DLD1 (cell line): ENCODE results near the gene POT1.

Experiments used
- in situ Hi-C: cut with HindIII; loops from 2 replicates; pipeline ENCODE4 v1.10.0; 2017; ENCODE audit warnings: low sequenced_read_pairs

Gene POT1

DNA sequence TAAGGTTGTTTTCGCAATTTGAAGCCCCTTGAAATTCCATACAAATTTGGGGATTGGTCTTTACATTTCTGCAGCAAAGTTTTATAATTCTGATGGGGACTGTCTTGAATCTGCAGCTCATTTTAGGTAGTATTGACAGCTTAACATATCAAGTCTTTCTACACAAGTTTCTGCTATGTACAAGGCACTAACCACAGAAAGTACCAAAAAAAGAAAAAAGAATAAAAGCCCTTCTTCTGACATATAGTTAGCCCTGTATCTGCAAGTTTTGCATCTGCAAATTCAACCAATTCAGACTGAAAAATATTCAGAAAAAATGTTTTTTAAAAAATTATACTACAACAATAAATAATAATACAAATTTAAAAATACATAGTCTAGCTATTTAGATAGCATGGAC lies 15.3 kb downstream of the POT1 start:
- in situ Hi-C loops = no loop called here

DNA sequence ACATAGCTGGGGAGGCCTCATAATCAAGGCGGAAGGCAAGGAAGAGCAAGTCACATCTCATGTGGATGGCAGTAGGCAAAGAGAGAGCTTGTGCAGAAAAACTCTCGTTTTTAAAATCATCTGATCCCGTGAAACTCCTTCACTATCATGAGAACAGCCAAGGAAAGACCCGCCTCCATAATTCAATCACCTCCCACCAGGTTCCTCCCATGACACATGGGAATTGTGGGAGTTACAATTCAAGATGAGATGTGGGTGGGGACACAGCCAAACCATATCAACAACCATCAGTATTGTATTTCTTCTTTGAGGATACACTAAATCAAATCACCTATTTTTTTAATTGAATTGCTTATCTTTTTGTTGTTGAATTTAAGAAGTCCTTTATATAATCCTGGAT lies 16.7 kb downstream of the POT1 start:
- in situ Hi-C loops = no loop called here

DNA sequence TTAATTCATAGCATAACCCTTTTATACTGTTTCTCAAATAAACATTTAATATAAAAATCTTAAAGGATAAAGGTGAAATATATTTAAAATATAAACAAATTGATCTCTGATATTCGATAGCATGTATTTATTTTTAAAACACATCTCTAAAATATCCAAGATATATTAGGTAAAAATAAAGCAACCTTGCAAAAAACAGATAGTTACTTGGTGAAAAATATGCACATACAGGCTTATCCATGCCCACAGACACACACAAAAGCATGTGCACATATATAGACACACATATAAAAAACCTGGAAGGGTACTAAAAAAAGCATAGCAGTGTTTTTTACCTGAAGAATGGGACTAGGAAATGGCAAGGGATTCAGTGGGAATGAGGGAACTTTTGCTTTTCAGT lies 19.8 kb downstream of the POT1 start:
- in situ Hi-C loops = no loop called here

DNA sequence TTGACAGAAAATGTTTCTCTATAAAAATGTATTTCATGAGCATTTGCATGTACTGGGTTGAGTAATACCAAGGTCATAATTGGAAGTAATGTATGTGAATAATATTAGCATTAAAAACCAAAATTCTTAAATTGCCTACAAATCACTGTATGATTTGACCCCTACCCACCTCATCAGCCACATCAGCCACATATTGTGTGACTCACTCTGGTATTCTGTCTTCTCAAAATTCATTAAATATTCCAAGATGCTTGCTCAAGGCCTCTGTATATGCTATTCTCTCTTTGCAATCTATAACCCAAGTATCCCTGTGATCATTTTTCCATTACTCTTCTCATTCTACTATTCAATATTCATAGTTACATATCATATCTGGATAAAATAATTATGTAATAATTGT lies 21.4 kb downstream of the POT1 start:
- in situ Hi-C loops = no loop called here

DNA sequence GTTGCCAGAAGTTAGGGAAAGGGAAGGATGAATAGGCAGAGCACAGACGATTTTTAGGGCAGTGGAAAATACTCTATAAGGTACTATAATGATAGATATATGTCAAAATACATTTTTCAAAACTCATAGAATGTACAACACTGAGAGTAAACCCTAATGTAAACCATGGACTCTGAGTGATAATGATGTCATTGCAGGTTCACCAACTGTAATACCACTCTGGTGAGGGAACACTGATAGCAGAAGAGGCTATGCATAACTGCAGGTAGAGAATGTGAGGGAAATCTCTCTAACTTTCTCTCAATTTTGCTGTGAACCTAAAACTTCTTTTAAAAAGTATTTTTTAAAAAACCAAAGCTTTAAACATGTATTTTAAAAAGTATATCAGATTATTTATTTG lies 22.1 kb downstream of the POT1 start:
- in situ Hi-C loops = no loop called here

DNA sequence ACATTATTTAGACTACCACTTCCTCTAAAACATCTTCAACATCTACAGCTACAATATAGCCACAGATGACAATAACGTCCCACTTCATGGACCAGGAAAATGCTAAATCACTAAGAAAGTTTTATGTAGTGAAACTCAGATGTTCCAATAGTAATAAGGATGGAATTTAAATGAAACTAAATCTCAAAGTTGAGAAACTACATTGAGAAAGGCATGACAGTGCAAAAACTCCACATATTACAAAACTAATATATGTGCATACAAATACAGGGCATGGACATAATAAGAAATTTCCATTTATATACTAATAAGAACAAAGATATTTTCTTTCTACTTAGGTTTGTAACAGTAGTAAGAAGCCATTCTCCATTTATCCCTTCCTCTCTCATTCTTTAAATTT lies 31.1 kb downstream of the POT1 start:
- in situ Hi-C loops = no loop called here

DNA sequence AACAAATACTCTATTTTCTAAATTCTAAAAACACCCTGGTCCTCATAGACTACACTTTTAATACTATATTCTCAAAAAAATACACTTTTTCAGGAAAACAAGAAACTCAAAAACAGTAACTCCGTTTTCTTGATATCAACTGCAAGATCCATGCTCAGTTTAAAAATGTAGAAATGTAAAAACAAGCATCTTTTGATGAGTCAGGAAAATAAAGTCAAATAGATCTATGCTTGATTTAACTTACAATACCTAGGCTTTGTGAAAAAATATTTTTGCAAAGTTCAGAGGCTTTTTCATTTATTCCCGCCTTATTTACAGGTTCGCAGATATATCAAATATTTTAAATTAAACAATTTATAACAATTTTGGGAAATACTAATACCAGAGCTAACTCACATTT lies 33.6 kb downstream of the POT1 start:
- in situ Hi-C loops = no loop called here

GRCh38 chr7:124893140-124893827 lies 36.3 kb downstream of the POT1 start:
- in situ Hi-C loops = no loop called here

- in situ Hi-C loops = no loop called here
Measured at GRCh38 chr7:124887247-124887646, 42.4 kb downstream of the POT1 start.

DNA sequence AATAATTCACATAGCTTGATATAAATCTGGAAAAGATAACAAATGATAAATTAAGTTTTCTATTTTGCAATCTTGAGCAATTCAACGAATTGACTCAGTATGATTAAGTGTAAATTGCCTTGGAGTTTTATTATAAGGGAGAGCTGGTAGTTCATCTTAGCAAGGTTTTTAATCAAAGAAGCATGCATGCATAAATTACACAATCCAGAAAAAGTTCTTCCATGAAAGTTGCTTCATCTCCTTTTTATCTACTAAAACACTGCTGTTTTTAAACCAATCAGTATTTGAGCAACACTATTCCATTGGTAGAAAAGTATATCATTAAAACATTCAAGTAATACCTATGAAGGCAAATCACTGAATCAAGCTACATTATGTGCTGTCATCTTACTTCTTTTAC lies 47.6 kb downstream of the POT1 start:
- in situ Hi-C loops = no loop called here

- in situ Hi-C loops = no loop called here
Measured at GRCh38 chr7:124879771-124880170, 49.9 kb downstream of the POT1 start.

DNA sequence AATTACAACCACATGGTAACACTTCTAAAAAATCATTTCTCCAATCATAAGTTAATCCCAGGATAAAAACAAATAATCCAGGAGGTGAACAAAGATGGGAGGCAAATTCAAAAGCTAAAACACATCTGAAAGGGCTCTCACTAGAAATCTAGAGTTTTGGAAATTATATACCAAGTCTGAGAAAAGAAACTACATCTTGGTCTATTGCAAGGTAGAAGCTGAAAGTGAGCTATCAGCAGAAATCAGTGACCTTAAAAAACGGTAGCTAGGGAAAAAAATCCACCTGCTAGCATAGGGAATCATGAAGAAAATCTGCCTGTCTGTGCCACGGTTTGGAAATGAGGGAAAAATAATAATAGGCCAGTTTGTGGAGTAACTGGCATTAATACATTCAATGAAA lies 50.5 kb downstream of the POT1 start:
- in situ Hi-C loops = no loop called here

GRCh38 chr7:124874644-124875163 lies 54.9 kb downstream of the POT1 start:
- in situ Hi-C loops = loop anchor here (25.0 kb wide), 1 partner anchor 712 kb away; no protein-coding TSS in a partner anchor

DNA sequence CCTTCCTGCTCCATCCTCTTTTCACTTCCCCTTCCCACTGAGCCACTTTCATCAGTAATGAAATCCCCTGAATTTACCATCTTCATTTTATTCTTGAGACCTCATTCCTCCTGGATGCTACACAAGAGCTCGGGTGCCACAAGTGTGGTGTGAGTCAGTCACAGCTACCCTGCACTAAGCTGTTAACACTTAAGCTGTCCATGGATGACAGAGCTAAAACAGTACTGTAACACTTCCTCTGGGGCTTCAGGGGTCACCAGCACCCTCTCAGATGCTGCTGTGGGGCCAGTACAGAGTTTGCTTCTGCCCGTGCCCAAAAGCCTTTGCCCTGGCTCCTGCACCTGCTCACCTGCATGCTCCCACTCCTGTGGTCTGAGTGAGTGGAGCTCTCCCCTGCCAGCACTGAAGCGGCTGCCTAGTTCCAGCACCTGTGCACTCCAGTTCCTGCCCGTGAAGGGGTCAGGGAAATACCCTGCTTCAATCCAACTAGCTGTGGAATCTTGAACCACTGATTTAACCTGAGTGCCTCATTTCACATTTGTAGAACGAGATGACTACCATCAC lies 71.9 kb downstream of the POT1 start:
- in situ Hi-C loops = loop anchor here (25.0 kb wide), 1 partner anchor 695 kb away; no protein-coding TSS in a partner anchor

- in situ Hi-C loops = loop anchor here (25.0 kb wide), 1 partner anchor 694 kb away; no protein-coding TSS in a partner anchor
Measured at GRCh38 chr7:124856299-124856888, 73.2 kb downstream of the POT1 start.

DNA sequence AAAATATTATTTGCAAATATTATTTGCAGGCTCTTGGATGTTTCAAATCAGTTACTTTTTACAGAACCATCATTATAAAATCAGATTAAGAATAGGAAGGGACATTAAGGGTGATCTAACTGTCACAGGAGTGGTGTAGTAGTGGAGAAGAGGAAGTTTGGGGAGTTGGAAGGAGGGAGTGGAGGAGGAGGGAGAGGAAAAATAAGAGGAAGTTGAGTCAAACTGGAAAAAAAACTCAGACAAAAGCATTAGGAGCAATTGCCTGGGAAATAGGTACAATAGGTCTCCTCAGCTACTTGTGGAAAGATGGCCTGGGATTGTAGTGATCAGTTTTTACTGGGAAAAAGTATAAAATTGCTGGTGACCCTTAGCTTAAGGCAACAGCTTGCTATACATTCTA lies 86.3 kb downstream of the POT1 start:
- in situ Hi-C loops = no loop called here

- in situ Hi-C loops = no loop called here
Measured at GRCh38 chr7:124840435-124840834, 89.2 kb downstream of the POT1 start.

DNA sequence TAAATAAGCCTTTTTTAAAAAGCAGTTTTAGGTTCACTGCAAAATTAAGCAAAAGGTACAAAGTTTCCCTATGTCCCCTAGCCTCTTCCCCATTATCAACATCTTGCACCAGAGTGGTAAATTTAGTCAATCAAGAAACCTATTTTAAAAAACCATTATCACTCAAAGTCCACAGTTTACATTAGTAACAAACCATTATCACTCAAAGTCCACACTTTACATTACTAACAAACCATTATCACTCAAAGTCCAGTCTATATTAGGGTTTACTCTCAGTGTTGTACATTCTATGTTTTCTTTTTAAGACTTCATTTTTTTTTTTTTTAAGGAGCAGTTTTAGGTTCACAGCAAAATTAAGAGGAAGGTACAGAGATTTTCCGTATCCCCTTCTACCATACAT lies 89.9 kb downstream of the POT1 start:
- in situ Hi-C loops = no loop called here

GRCh38 chr7:124836173-124836572 lies 93.5 kb downstream of the POT1 start:
- in situ Hi-C loops = no loop called here

DNA sequence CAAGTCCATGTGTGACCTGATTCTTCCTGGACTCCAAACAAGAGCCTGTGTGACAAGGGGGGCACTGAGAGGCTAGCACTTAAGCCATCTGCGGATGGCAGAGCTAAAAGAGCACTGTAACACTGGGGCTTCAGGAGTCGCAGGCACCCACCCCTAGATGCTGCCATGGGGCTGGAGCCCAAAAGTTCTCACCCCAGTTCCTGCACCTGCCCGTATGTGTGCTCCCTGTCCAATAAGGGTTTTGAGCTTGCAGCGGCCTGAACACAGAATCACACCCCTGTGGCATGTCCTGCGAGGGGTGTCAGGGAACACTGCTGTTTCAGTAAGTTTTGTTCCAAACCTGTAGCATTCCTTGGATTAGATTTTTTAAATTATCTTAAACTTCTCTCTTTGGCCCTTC lies 110.8 kb downstream of the POT1 start:
- in situ Hi-C loops = no loop called here

- in situ Hi-C loops = no loop called here
Measured at GRCh38 chr7:124813994-124814798, 115.4 kb downstream of the POT1 start.
